GM23338 (cell line): ENCODE data around the gene GPR39. TPM values are rescaled to one million over a fixed set of nuclear protein-coding genes. Genes with fewer than 3 reads are reported as not detected.

Experiments
- ATAC-seq: fragments of 200-7000 bp; cut with Tn5 transposase; 3 replicates; pipeline ENCODE4 v1.9.1; 2020
- DNase-seq: peaks from one replicate; pipeline ENCODE4 v3.0.0-alpha.2; 2015; ENCODE audit warnings: low spot score
- H2AFZ ChIP-seq: fragments of 200-600 bp; sonication (generic); 2 replicates; pipeline ENCODE4 v1.8.0; 2016; ENCODE audit warnings: antibody characterized with exemption, mild to moderate bottlenecking, moderate library complexity
- H3F3A ChIP-seq: fragments of 200-600 bp; sonication (generic); replicated peaks from 2 replicates; pipeline ENCODE4 v1.8.0; 2017; ENCODE audit warnings: antibody characterized with exemption, mixed run types, low read depth
- H3K27ac ChIP-seq: fragments of 200-600 bp; sonication (generic); 2 replicates; pipeline ENCODE4 v1.6.1; 2016; ENCODE audit warnings: low read depth
- H3K27me3 ChIP-seq: fragments of 200-600 bp; sonication (generic); 2 replicates; pipeline ENCODE4 v1.8.0; 2016; ENCODE audit warnings: mild to moderate bottlenecking, mixed run types, moderate library complexity; ENCODE audit not compliant: insufficient read depth
- H3K36me3 ChIP-seq: fragments of 200-600 bp; sonication (generic); 2 replicates; pipeline ENCODE4 v1.8.0; 2016; ENCODE audit warnings: mild to moderate bottlenecking; ENCODE audit not compliant: insufficient read depth
- H3K4me1 ChIP-seq: fragments of 200-600 bp; sonication (generic); 2 replicates; pipeline ENCODE4 v1.8.0; 2016; ENCODE audit warnings: mild to moderate bottlenecking, moderate library complexity; ENCODE audit not compliant: insufficient read depth
- H3K4me2 ChIP-seq: fragments of 200-600 bp; sonication (generic); 2 replicates; pipeline ENCODE4 v1.7.1; 2017; ENCODE audit warnings: mixed run types
- H3K4me3 ChIP-seq: fragments of 200-600 bp; sonication (generic); 2 replicates; pipeline ENCODE4 v1.6.1; 2016; ENCODE audit warnings: mixed run types
- H3K79me2 ChIP-seq: fragments of 200-600 bp; sonication (generic); replicated peaks from 2 replicates; pipeline ENCODE4 v1.8.0; 2017; ENCODE audit warnings: mild to moderate bottlenecking; ENCODE audit not compliant: insufficient read depth
- H3K9me2 ChIP-seq: fragments of 200-600 bp; sonication (generic); 2 replicates; pipeline ENCODE4 v1.8.0; 2017; ENCODE audit not compliant: insufficient read depth
- H4K20me1 ChIP-seq: fragments of 200-600 bp; sonication (generic); replicated peaks from 2 replicates; pipeline ENCODE4 v1.8.0; 2017; ENCODE audit warnings: mild to moderate bottlenecking; ENCODE audit not compliant: insufficient read depth
- H3K27ac Mint-ChIP-seq: 2 replicates; pipeline ENCODE4 v1.8.0; 2020; ENCODE audit warnings: inconsistent platforms, mild to moderate bottlenecking, moderate library complexity, mixed read lengths
- H3K27me3 Mint-ChIP-seq: 3 replicates; pipeline ENCODE4 v1.8.0; 2022; ENCODE audit warnings: low read depth, mild to moderate bottlenecking, moderate library complexity, mixed read lengths, inconsistent platforms; ENCODE audit not compliant: insufficient read depth, poor library complexity
- H3K36me3 Mint-ChIP-seq: 3 replicates; pipeline ENCODE4 v1.8.0; 2021; ENCODE audit warnings: low read depth, mild to moderate bottlenecking, inconsistent platforms, moderate library complexity, mixed read lengths
- H3K4me1 Mint-ChIP-seq: 3 replicates; pipeline ENCODE4 v1.8.0; 2020; ENCODE audit warnings: mild to moderate bottlenecking, inconsistent platforms, mixed read lengths
- H3K4me3 Mint-ChIP-seq: 3 replicates; pipeline ENCODE4 v1.8.0; 2021; ENCODE audit warnings: moderate library complexity, mild to moderate bottlenecking, inconsistent platforms, mixed read lengths
- H3K9me3 Mint-ChIP-seq: 3 replicates; pipeline ENCODE4 v1.8.0; 2020; ENCODE audit warnings: moderate library complexity, mild to moderate bottlenecking, inconsistent platforms, mixed read lengths
- CREB1 ChIP-seq: fragments of 250-450 bp; sonication (Bioruptor Pico); IDR thresholded peaks from 2 replicates; pipeline ENCODE4 v1.5.0; 2020; ENCODE audit warnings: low read depth, mild to moderate bottlenecking, moderate library complexity
- ETS1 ChIP-seq: IDR thresholded peaks from 2 replicates; pipeline ENCODE4 v1.6.1; 2016; ENCODE audit warnings: antibody characterized with exemption
- EZH2 ChIP-seq: fragments of 200-600 bp; sonication (generic); IDR thresholded peaks from one replicate; pipeline ENCODE4 v1.8.0; 2017; ENCODE audit warnings: antibody characterized with exemption, mild to moderate bottlenecking, low read depth; ENCODE audit not compliant: unreplicated experiment
- REST ChIP-seq: IDR thresholded peaks from one replicate; pipeline ENCODE4 v1.6.1; 2018; ENCODE audit warnings: antibody characterized with exemption; ENCODE audit not compliant: unreplicated experiment
- ZNF114 ChIP-seq: fragments of 250-450 bp; sonication (Bioruptor Pico); IDR thresholded peaks from 2 replicates; pipeline ENCODE4 v1.5.0; 2020; ENCODE audit warnings: mild to moderate bottlenecking, moderate library complexity
- ZNF331 ChIP-seq: fragments of 250-450 bp; sonication (Bioruptor Pico); IDR thresholded peaks from 2 replicates; pipeline ENCODE4 v1.5.0; 2020; ENCODE audit warnings: low read depth, mild to moderate bottlenecking, moderate library complexity
- ZNF462 ChIP-seq: fragments of 250-450 bp; sonication (Bioruptor Pico); IDR thresholded peaks from 2 replicates; pipeline ENCODE4 v1.5.0; 2020; ENCODE audit warnings: mild to moderate bottlenecking, moderate library complexity
- polyA plus RNA-seq: library from polyadenylated mRNA; unstranded; fragments of >200 nt; fragmentation: Nextera tagmentation; extraction: Ambion mirVana; gene quantifications from 2 replicates; pipeline ENCODE4 v1.2.1, GENCODE V29; 2016
- total RNA-seq: library from RNA; depleted of rRNA; stranded (reverse); fragments of >200 nt; shearing (Covaris generic); gene quantifications from 2 replicates; pipeline ENCODE4 v1.2.3, GENCODE V29; 2014

Gene GPR39
- total and polyA plus RNA-seq, 2 experiments from 2014 or later = 0.55 to 1.9 TPM

- no peak for TF ChIP-seq ETS1
- TF ChIP-seq ZNF114 (CRISPR knock-in tag) = no peak
- TF ChIP-seq REST = no peak
- TF ChIP-seq EZH2 = no peak
Measured at GRCh38 chr2:132588576-132588975, 172.0 kb downstream of the GPR39 start (continued).

GRCh38 chr2:132589111-132589830, 172.7 kb downstream of the GPR39 start:
- Histone ChIP-seq H3K9me2 (0 out of 2 replicates have a peak, but pooled peaks cover 4% of the 10 kb centered on the region), H4K20me1 (no peaks in the 10 kb centered on the region), H2AFZ (no peak overlapping the region), H3K4me1 (peaks cover 25% of the 10 kb centered on the region), H3K27me3 (no peaks in the 10 kb centered on the region), H3K79me2 (no peaks in the 10 kb centered on the region), H3K4me2 (no peak overlapping the region), H3K36me3 (no peaks in the 10 kb centered on the region), H3K4me3 (no peak overlapping the region), H3F3A (no peaks in the 10 kb centered on the region), H3K27ac (no peak overlapping the region)
- peak; percentile 5 for DNase-seq
- Mint-ChIP-seq H3K27me3 (peaks cover 6% of the 10 kb centered on the region), H3K4me3 (no peak overlapping the region), H3K36me3 (no peaks in the 10 kb centered on the region), H3K4me1 (peaks cover 25% of the 10 kb centered on the region), H3K27ac (no peak overlapping the region), H3K9me3 (no peaks in the 10 kb centered on the region)
- no peak for TF ChIP-seq ZNF331 (CRISPR knock-in tag)
- no peak for TF ChIP-seq ZNF462 (CRISPR knock-in tag)
- TF ChIP-seq CREB1 (CRISPR knock-in tag) = no peak
- peak; percentile 29; the same call in 1 of the 3 replicates for ATAC-seq
